B cell (primary cell): ENCODE results near the gene HOXB1. TPM values are rescaled to one million over a fixed set of nuclear protein-coding genes. Genes with fewer than 3 reads are reported as not detected.

ENCODE experiments used
- ATAC-seq: fragments of 200-7000 bp; cut with Tn5 transposase; one replicate; pipeline ENCODE4 v1.10.0; 2021; ENCODE audit warnings: low read depth, mild to moderate bottlenecking, moderate number of reproducible peaks, moderate library complexity
- CTCF ChIA-PET: fragments of 350-600 bp; sonication (Branson Sonifier 250); formaldehyde crosslinking; loops from one replicate; lab custom pipeline; 2021; ENCODE audit warnings: antibody characterized with exemption, inconsistent platforms; lab: Charles Lee
- POLR2A ChIA-PET: fragments of 350-600 bp; sonication (Branson Sonifier 250); formaldehyde crosslinking; loops from one replicate; lab custom pipeline; 2021; ENCODE audit warnings: antibody characterized with exemption; lab: Charles Lee
- DNase-seq: peaks from one replicate; pipeline ENCODE4 v3.0.0; 2013
- H2AFZ ChIP-seq: 2 replicates; pipeline ENCODE4 v1.6.1; 2012; ENCODE audit warnings: mild to moderate bottlenecking, low read depth, low read length; ENCODE audit not compliant: insufficient read depth, poor library complexity, severe bottlenecking
- H3K27ac ChIP-seq, 2 donors: 1 replicate in 1 of 2; 2 replicates in 1 of 2; pipeline ENCODE4 v1.5.1; 2012 to 2013; ENCODE audit warnings: low read length in 2 of 2, mild to moderate bottlenecking in 2 of 2, moderate library complexity in 1 of 2
- H3K27me3 ChIP-seq, 4 experiments: fragments of 200-600 bp in 1 of 4; sonication (generic) in 1 of 4; replicated peaks in 1 of 4; 1 replicate in 2 of 4; 2 replicates in 2 of 4; pipeline versions ENCODE4 v1.6.1 to v1.7.0; 2013 to 2016; ENCODE audit warnings: low read length in 3 of 4, mild to moderate bottlenecking in 2 of 4, mixed read lengths in 1 of 4, moderate library complexity in 1 of 4; ENCODE audit not compliant: insufficient read depth in 4 of 4, control insufficient read depth in 3 of 4; ENCODE audit errors: control extremely low read depth in 1 of 4
- H3K36me3 ChIP-seq, 2 experiments: replicated peaks in 1 of 2; 1 replicate in 1 of 2; 2 replicates in 1 of 2; pipeline versions ENCODE4 v1.6.1 to v1.7.1; 2013; ENCODE audit warnings: low read length in 1 of 2; ENCODE audit not compliant: insufficient read depth in 2 of 2, control insufficient read depth in 1 of 2; ENCODE audit errors: control extremely low read depth in 1 of 2, extremely low read depth in 1 of 2
- H3K4me1 ChIP-seq, 2 donors: fragments of 200-600 bp in 1 of 2; sonication (generic) in 1 of 2; 1 replicate in 1 of 2; 2 replicates in 1 of 2; pipeline versions ENCODE4 v1.5.1 to v1.6.1; 2013 to 2017; ENCODE audit warnings: low read length in 2 of 2; ENCODE audit not compliant: control insufficient read depth in 2 of 2, insufficient read depth in 2 of 2
- H3K4me2 ChIP-seq: replicated peaks from 2 replicates; pipeline ENCODE3; 2012; ENCODE audit warnings: mild to moderate bottlenecking, low read depth, low read length; ENCODE audit not compliant: poor library complexity, severe bottlenecking
- H3K4me3 ChIP-seq, 5 experiments: fragments of 200-600 bp in 1 of 5; sonication (generic) in 1 of 5; 1 replicate in 3 of 5; 2 replicates in 2 of 5; pipeline versions ENCODE4 v1.5.1 to v1.7.0; 2011 to 2016; ENCODE audit warnings: low read length in 4 of 5, mild to moderate bottlenecking in 4 of 5, low read depth in 2 of 5, control low read depth in 1 of 5, moderate library complexity in 1 of 5; ENCODE audit not compliant: insufficient read depth in 1 of 5; ENCODE audit errors: control extremely low read depth in 1 of 5, extremely low read depth in 1 of 5
- H3K79me2 ChIP-seq: fragments of 200-600 bp; sonication (generic); one replicate; pipeline ENCODE4 v1.6.0; 2016; ENCODE audit warnings: low read length; ENCODE audit not compliant: control insufficient read depth, insufficient read depth
- H3K9ac ChIP-seq: fragments of 200-600 bp; sonication (generic); 2 replicates; pipeline ENCODE4 v1.6.1; 2017; ENCODE audit warnings: mild to moderate bottlenecking, low read length, moderate library complexity
- H3K9me3 ChIP-seq, 3 donors: one replicate each; pipeline versions ENCODE4 v1.6.1 to v1.7.1; 2013; ENCODE audit warnings: low read length in 2 of 3; ENCODE audit not compliant: control insufficient read depth in 2 of 3, insufficient read depth in 1 of 3; ENCODE audit errors: control extremely low read depth in 1 of 3
- H4K20me1 ChIP-seq: 2 replicates; pipeline ENCODE4 v1.6.0; 2012; ENCODE audit warnings: mild to moderate bottlenecking, low read length; ENCODE audit not compliant: insufficient read depth, control insufficient read depth, poor library complexity, severe bottlenecking
- H3K27ac Mint-ChIP-seq: one replicate; pipeline ENCODE4 v1.8.0; 2021; ENCODE audit warnings: mixed read lengths
- H3K27me3 Mint-ChIP-seq: one replicate; pipeline ENCODE4 v1.8.0; 2021; ENCODE audit warnings: mixed read lengths
- H3K4me1 Mint-ChIP-seq: one replicate; pipeline ENCODE4 v1.8.0; 2021; ENCODE audit warnings: mixed read lengths
- H3K4me3 Mint-ChIP-seq: one replicate; pipeline ENCODE4 v1.8.0; 2021; ENCODE audit warnings: mixed read lengths
- H3K9me3 Mint-ChIP-seq: one replicate; pipeline ENCODE4 v1.8.0; 2022; ENCODE audit warnings: mixed read lengths; ENCODE audit not compliant: insufficient read depth
- EZH2 ChIP-seq: IDR thresholded peaks from 2 replicates; pipeline ENCODE4 v1.6.1; 2012; ENCODE audit warnings: borderline replicate concordance, low read depth, mild to moderate bottlenecking, moderate library complexity, low read length; ENCODE audit not compliant: insufficient read depth, poor library complexity, severe bottlenecking
- WGBS: methylation state at CpG from one replicate; pipeline ENCODE4 v1.1.5; 2013; ENCODE audit warnings: missing lambda C conversion rate; ENCODE audit not compliant: insufficient coverage; 5-methylcytosine and 5-hydroxymethylcytosine counted together
- intact Hi-C: fragments of 100-400 bp; cut with micrococcal nuclease; formaldehyde crosslinking; loops from one replicate; pipeline ENCODE4 v1.10.0; 2022
- polyA plus RNA-seq: library from polyadenylated mRNA; depleted of rRNA; stranded (reverse); fragments of >200 nt; gene quantifications from 2 replicates; pipeline ENCODE4 v1.2.3, GENCODE V29; 2012
- total RNA-seq, 2 donors: library from RNA; stranded (reverse); fragments of 120-200 nt in 1 of 2; gene quantifications; 1 replicate in 1 of 2; 2 replicates in 1 of 2; pipeline versions ENCODE4 v1.2.3 to v1.2.4, GENCODE V29; 2013 to 2022
- TF ChIP-seq, protein P1 (sequence below): fragments of 200-600 bp; IDR thresholded peaks from one replicate; pipeline ENCODE4 v1.8.0; 2022; ENCODE audit warnings: antibody characterized with exemption, mild to moderate bottlenecking

The HOXB1 gene
- total and polyA plus RNA-seq, 2 donors (not counting 1 experiment from before 2014, with no cell fraction given): not detected

GRCh38 chr17:48576479-48577309, 45.9 kb upstream of the HOXB1 start:
- no peaks in the 10 kb centered on the region for H4K20me1 ChIP-seq
- no peak for TF ChIP-seq EZH2
- TF ChIP-seq, protein P1, sequence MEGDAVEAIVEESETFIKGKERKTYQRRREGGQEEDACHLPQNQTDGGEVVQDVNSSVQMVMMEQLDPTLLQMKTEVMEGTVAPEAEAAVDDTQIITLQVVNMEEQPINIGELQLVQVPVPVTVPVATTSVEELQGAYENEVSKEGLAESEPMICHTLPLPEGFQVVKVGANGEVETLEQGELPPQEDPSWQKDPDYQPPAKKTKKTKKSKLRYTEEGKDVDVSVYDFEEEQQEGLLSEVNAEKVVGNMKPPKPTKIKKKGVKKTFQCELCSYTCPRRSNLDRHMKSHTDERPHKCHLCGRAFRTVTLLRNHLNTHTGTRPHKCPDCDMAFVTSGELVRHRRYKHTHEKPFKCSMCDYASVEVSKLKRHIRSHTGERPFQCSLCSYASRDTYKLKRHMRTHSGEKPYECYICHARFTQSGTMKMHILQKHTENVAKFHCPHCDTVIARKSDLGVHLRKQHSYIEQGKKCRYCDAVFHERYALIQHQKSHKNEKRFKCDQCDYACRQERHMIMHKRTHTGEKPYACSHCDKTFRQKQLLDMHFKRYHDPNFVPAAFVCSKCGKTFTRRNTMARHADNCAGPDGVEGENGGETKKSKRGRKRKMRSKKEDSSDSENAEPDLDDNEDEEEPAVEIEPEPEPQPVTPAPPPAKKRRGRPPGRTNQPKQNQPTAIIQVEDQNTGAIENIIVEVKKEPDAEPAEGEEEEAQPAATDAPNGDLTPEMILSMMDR: no peak
- peaks cover 0 to 21% (median 0%) of the 10 kb centered on the region in 3 donors for H3K9me3 ChIP-seq
- Mint-ChIP-seq H3K4me3 (peak overlapping the region; percentile 84), H3K4me1 (peaks cover 40% of the 10 kb centered on the region), H3K9me3 (no peaks in the 10 kb centered on the region), H3K27ac (no peak overlapping the region), H3K27me3 (peaks cover 37% of the 10 kb centered on the region)
- peaks cover 0 to 51% (median 35%) of the 10 kb centered on the region in 4 experiments for H3K27me3 ChIP-seq
- CTCF ChIA-PET: interaction anchor here (1.5 kb wide), 2 partner anchors 17 to 268 kb away, joined by 3 to 4 read pairs; partner anchors contain the start of gene HOXB5
- no peaks in the 10 kb centered on the region for H3K79me2 ChIP-seq
- H3K36me3 ChIP-seq: no peaks in the 10 kb centered on the region
- H3K4me1 ChIP-seq: peaks cover 40 to 41% of the 10 kb centered on the region in 2 donors
- no peak overlapping the region for H3K27ac ChIP-seq
- H3K4me3 ChIP-seq: peak overlapping the region in 2 of 5 experiments; percentile 76 to 77
- H3K4me2 ChIP-seq: peak overlapping the region; percentile 96
- 22% methylated on average over 14 of the region's 43 CpGs for WGBS
- no peak overlapping the region for H2AFZ ChIP-seq
- ATAC-seq: no peak
- POLR2A ChIA-PET: no interaction called here
- peak; percentile 35 for DNase-seq
- H3K9ac ChIP-seq: peak overlapping the region; percentile 73
- intact Hi-C loops: loop anchor here (5.0 kb wide), 1 partner anchor 36 kb away; the partner anchor contains the start of gene HOXB7
